Ishikawa (cell line): ENCODE results near the gene ADAMTSL1.

ENCODE experiments used
- CEBPB ChIP-seq: IDR thresholded peaks from 2 replicates; pipeline ENCODE4 v1.6.1; 2012
- CREB1 ChIP-seq: IDR thresholded peaks from 2 replicates; pipeline ENCODE4 v1.6.1; 2012; ENCODE audit warnings: low read depth
- EGR1 ChIP-seq: IDR thresholded peaks from 2 replicates; pipeline ENCODE4 v1.6.1; 2012
- EP300 ChIP-seq: IDR thresholded peaks from 2 replicates; pipeline ENCODE4 v1.6.1; 2012; ENCODE audit warnings: borderline replicate concordance
- FOXM1 ChIP-seq: IDR thresholded peaks from 2 replicates; pipeline ENCODE4 v1.6.1; 2012; ENCODE audit warnings: low read depth, borderline replicate concordance
- NFIC ChIP-seq: IDR thresholded peaks from 2 replicates; pipeline ENCODE4 v1.6.1; 2012
- RAD21 ChIP-seq: IDR thresholded peaks from 2 replicates; pipeline ENCODE4 v1.6.1; 2012; ENCODE audit warnings: low read depth
- TAF1 ChIP-seq: IDR thresholded peaks from 2 replicates; pipeline ENCODE4 v1.6.1; 2012; ENCODE audit warnings: low read depth, mild to moderate bottlenecking
- TCF12 ChIP-seq: IDR thresholded peaks from 2 replicates; pipeline ENCODE4 v1.6.1; 2012; ENCODE audit warnings: low read depth
- TEAD4 ChIP-seq: IDR thresholded peaks from 2 replicates; pipeline ENCODE4 v1.6.1; 2012
- YY1 ChIP-seq: IDR thresholded peaks from 2 replicates; pipeline ENCODE4 v1.6.1; 2012; ENCODE audit warnings: low read depth
- ZBTB7A ChIP-seq: IDR thresholded peaks from 2 replicates; pipeline ENCODE4 v1.6.1; 2012; ENCODE audit warnings: low read depth
- TF ChIP-seq, protein P1 (sequence below): IDR thresholded peaks from 2 replicates; pipeline ENCODE4 v1.6.1; 2012
- TF ChIP-seq, protein P2 (sequence below): IDR thresholded peaks from 2 replicates; pipeline ENCODE4 v1.6.1; 2012; ENCODE audit warnings: low read depth, mild to moderate bottlenecking
- TF ChIP-seq, protein P3 (sequence below): IDR thresholded peaks from 2 replicates; pipeline ENCODE4 v1.6.1; 2012

ADAMTSL1 gene

DNA sequence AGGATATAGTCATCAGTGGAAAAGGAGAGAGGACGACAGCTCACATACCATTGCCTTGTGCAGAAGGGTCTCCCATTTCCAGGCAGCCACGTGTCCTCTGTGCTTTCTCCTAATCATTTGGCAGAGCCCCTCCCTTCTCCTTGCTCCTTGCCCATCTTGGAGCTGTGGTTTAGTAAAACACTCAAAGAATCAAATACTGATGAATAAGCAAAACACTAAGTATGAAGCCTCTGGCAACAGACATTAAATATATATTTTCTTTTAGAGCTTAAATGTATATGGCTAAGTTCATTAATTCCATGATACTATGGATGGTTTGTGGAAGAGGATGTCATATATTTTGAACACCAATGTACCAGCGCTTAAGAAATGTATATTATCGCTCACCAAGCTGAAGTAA is 280.6 kb downstream of the ADAMTSL1 start:
- TF ChIP-seq TAF1 (no peak), CEBPB (no peak), TEAD4 (no peak), EP300 (no peak), EGR1 (no peak), YY1 (no peak), FOXM1 (no peak), RAD21 (no peak), TCF12 (no peak), ZBTB7A (no peak), NFIC (no peak), CREB1 (no peak)
- TF ChIP-seq, protein P1, sequence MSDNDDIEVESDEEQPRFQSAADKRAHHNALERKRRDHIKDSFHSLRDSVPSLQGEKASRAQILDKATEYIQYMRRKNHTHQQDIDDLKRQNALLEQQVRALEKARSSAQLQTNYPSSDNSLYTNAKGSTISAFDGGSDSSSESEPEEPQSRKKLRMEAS, result no peak
- TF ChIP-seq, protein P2, sequence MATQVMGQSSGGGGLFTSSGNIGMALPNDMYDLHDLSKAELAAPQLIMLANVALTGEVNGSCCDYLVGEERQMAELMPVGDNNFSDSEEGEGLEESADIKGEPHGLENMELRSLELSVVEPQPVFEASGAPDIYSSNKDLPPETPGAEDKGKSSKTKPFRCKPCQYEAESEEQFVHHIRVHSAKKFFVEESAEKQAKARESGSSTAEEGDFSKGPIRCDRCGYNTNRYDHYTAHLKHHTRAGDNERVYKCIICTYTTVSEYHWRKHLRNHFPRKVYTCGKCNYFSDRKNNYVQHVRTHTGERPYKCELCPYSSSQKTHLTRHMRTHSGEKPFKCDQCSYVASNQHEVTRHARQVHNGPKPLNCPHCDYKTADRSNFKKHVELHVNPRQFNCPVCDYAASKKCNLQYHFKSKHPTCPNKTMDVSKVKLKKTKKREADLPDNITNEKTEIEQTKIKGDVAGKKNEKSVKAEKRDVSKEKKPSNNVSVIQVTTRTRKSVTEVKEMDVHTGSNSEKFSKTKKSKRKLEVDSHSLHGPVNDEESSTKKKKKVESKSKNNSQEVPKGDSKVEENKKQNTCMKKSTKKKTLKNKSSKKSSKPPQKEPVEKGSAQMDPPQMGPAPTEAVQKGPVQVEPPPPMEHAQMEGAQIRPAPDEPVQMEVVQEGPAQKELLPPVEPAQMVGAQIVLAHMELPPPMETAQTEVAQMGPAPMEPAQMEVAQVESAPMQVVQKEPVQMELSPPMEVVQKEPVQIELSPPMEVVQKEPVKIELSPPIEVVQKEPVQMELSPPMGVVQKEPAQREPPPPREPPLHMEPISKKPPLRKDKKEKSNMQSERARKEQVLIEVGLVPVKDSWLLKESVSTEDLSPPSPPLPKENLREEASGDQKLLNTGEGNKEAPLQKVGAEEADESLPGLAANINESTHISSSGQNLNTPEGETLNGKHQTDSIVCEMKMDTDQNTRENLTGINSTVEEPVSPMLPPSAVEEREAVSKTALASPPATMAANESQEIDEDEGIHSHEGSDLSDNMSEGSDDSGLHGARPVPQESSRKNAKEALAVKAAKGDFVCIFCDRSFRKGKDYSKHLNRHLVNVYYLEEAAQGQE, result no peak
- TF ChIP-seq, protein P3, sequence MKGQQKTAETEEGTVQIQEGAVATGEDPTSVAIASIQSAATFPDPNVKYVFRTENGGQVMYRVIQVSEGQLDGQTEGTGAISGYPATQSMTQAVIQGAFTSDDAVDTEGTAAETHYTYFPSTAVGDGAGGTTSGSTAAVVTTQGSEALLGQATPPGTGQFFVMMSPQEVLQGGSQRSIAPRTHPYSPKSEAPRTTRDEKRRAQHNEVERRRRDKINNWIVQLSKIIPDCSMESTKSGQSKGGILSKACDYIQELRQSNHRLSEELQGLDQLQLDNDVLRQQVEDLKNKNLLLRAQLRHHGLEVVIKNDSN, result no peak

DNA sequence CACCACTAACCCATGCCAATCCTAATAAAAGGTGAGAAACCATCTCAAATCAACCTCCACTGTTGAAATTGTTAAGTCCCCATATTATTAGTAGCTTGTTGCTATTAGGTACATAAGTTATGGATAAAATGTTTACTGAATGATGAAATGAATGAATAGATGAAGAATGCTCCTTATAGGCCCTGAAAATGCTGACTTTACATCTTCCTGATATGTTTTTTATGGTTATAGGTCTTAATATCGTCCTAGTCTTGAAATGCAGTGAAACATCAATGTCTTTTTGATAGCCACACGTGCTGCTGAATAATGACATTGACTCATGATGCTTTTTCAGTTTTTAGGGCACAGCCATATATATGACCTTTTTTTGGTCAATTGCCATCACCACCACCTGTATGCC is 281.3 kb downstream of the ADAMTSL1 start:
- TF ChIP-seq, protein P3, result no peak
- TF ChIP-seq TAF1, result no peak
- no peak for TF ChIP-seq TEAD4
- TF ChIP-seq, protein P2, result no peak
- no peak for TF ChIP-seq EP300
- no peak for TF ChIP-seq ZBTB7A
- TF ChIP-seq EGR1, result no peak
- TF ChIP-seq CEBPB, result no peak
- TF ChIP-seq TCF12, result no peak
- TF ChIP-seq RAD21, result no peak
- TF ChIP-seq NFIC, result no peak
- TF ChIP-seq, protein P1, result no peak
- TF ChIP-seq FOXM1, result no peak
- TF ChIP-seq YY1, result no peak
- no peak for TF ChIP-seq CREB1

DNA sequence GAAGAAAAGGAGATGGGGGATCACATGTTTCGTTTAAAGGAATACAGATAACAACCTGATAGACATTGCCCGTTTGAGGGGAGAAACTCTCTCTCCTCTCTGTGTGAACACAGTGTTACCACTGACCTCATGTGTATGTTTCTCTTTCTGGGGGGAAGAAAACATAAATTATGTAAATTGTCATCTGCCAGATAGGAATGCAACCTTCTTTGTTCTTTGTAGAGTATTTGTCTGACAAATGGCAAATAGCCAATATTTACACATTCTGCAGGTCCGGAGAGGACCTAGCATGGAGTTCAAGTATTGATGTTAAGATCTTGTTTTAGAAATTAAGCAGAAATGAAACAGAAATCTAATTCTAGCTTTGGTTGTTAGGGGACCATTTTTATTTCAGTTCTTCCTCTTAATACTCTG is 282.8 kb downstream of the ADAMTSL1 start:
- TF ChIP-seq FOXM1, result no peak

DNA sequence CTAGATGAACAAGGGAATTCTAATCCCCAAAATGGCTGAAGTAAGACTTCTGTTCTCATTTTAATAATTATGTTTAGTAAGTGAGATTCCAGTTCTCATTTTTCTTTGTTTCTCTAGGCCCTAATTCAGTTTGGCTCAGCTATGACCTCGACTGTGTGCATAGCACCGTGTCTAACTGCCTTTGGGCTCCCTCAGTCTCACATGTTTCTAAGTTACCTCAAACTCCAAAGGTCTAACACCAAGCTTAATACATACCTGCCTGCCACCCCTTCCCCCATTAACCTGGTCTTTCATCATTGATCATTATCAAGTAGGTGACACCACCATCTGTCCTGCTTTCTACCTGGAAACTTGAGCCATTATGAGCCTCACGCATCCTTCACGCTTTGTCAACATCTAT is 285.9 kb downstream of the ADAMTSL1 start:
- TF ChIP-seq FOXM1 (no peak), EGR1 (no peak), NFIC (no peak), TAF1 (no peak), CREB1 (no peak), EP300 (no peak), YY1 (no peak), RAD21 (no peak), CEBPB (no peak)
- TF ChIP-seq, protein P2, result no peak

DNA sequence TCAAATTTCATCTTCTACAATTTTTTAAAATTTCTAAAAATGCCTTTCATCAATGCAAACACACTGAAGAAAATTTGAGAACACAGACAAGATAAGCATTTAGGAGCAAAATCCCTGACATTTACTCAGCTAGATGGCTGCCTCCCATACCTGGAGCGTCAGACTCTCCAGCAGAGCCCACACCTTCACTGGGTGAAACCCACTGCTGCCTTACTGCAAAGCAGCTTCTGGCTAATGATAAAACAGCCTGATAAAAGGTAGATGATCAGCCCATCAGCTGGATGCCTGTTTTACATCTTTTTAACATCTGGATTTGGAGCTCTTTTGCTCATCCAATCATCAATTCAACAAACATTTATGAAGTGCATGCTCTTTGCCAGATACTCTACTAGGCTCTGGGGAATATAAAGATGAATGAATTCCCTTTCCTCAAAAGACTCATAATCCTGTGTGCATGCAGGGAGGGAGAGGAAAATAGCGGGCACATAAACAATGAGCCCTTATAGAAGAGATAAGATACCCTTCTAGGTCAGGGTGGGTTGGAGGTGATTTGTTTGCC is 287.9 kb downstream of the ADAMTSL1 start:
- TF ChIP-seq, protein P2, result no peak
- TF ChIP-seq RAD21, result no peak
- TF ChIP-seq, protein P3, result no peak
- no peak for TF ChIP-seq EP300
- no peak for TF ChIP-seq TEAD4
- no peak for TF ChIP-seq TAF1
- TF ChIP-seq NFIC, result no peak
- no peak for TF ChIP-seq FOXM1
- no peak for TF ChIP-seq YY1
- no peak for TF ChIP-seq ZBTB7A
- no peak for TF ChIP-seq CEBPB
- TF ChIP-seq, protein P1, result no peak
- no peak for TF ChIP-seq TCF12
- no peak for TF ChIP-seq CREB1
- no peak for TF ChIP-seq EGR1
